SU-DHL-6 (cell line): Measurements from ENCODE around the gene HLA-DMB.

Source experiments
- H2AFZ ChIP-seq: fragments of 200-600 bp; sonication (generic); 2 replicates; pipeline ENCODE4 v1.6.1; 2014; ENCODE audit warnings: low read depth, mild to moderate bottlenecking, moderate library complexity, mixed read lengths, antibody characterized with exemption, low read length; ENCODE audit not compliant: severe bottlenecking
- H3F3A ChIP-seq: fragments of 200-600 bp; shearing (Covaris generic); 2 replicates; pipeline ENCODE4 v1.6.0; 2016; ENCODE audit warnings: antibody characterized with exemption, mild to moderate bottlenecking; ENCODE audit not compliant: insufficient read depth
- H3K27ac ChIP-seq: fragments of 200-600 bp; sonication (generic); 2 replicates; pipeline ENCODE4 v1.5.1; 2016; ENCODE audit warnings: low read depth, mild to moderate bottlenecking, low read length, moderate library complexity, mixed read lengths
- H3K27me3 ChIP-seq: fragments of 200-600 bp; sonication (generic), shearing (Covaris generic); 2 replicates; pipeline ENCODE4 v1.6.0; 2014; ENCODE audit warnings: mild to moderate bottlenecking, low read length
- H3K36me3 ChIP-seq: fragments of 200-600 bp; sonication (generic); 2 replicates; pipeline ENCODE4 v1.6.1; 2014; ENCODE audit warnings: mild to moderate bottlenecking, low read length, mixed read lengths
- H3K4me2 ChIP-seq: fragments of 300-600, 200-600 bp; shearing (Covaris generic), sonication (generic); 2 replicates; pipeline ENCODE4 v1.6.0; 2014; ENCODE audit warnings: low read length, low read depth, mild to moderate bottlenecking; ENCODE audit not compliant: poor library complexity, severe bottlenecking
- H3K4me3 ChIP-seq: fragments of 200-600 bp; sonication (generic); 2 replicates; pipeline ENCODE4 v1.5.1; 2014; ENCODE audit warnings: antibody characterized with exemption, low read length, mild to moderate bottlenecking, mixed read lengths; ENCODE audit not compliant: insufficient read depth, poor library complexity, severe bottlenecking
- H3K79me2 ChIP-seq: fragments of 200-600 bp; sonication (generic); 2 replicates; pipeline ENCODE4 v1.6.1; 2014; ENCODE audit warnings: mild to moderate bottlenecking, low read length, moderate library complexity; ENCODE audit not compliant: insufficient read depth
- H3K9ac ChIP-seq: fragments of 200-600 bp; sonication (generic); 2 replicates; pipeline ENCODE4 v1.7.0; 2014; ENCODE audit warnings: mild to moderate bottlenecking, low read length
- H3K9me2 ChIP-seq: fragments of 200-600 bp; sonication (generic); replicated peaks from 2 replicates; pipeline ENCODE4 v1.6.1; 2014; ENCODE audit warnings: low read length; ENCODE audit not compliant: insufficient read depth
- H3K9me3 ChIP-seq: fragments of 200-600 bp; sonication (generic); 2 replicates; pipeline ENCODE4 v1.6.1; 2014; ENCODE audit warnings: low read length, mixed read lengths; ENCODE audit not compliant: insufficient read depth
- H4K20me1 ChIP-seq: fragments of 200-600 bp; sonication (generic); 2 replicates; pipeline ENCODE4 v1.6.1; 2014; ENCODE audit warnings: low read depth, mild to moderate bottlenecking, antibody characterized with exemption, low read length, moderate library complexity, mixed read lengths
- EZH2phosphoT487 ChIP-seq: fragments of 200-600 bp; sonication (generic), shearing (Covaris generic); conservative IDR thresholded peaks from 2 replicates; pipeline ENCODE4 v1.6.1; 2018; ENCODE audit warnings: mild to moderate bottlenecking, antibody characterized with exemption, low read length, moderate library complexity, mixed read lengths
- TF ChIP-seq, protein P1 (sequence below): fragments of 200-600 bp; sonication (generic); IDR thresholded peaks from one replicate; pipeline ENCODE4 v1.5.1; 2017; ENCODE audit warnings: antibody characterized with exemption, mild to moderate bottlenecking, low read length, moderate library complexity; ENCODE audit not compliant: insufficient read depth, poor library complexity, severe bottlenecking

Gene HLA-DMB

DNA sequence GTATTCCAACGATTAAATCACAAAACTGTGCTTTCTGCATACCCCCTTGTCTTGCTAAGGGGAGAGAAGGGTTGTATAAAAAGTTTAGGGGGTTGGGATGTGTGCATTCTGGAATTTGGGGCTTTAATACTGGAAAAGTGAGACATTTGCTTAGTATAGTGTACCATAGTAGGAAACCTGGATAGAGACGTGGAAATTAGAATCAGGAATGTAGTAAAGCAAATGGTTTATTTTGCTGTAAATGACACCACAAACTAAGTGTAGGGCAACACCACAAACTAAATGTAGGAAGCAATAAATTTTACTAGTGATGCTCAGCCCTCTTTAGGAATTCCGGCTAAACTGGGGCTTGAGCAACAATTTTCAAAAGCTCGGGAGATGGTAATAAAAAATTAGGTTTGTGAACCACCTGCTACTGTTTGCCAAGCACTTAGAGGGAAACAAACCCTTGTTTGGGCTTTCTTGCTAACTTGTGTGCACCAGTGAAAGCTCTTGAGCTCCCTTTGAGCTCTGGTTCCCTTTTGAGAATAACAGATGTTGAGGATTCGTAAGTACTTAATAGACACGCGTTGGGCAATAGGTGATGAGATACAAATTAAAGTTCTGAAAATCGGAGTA is 41.4 kb upstream of the HLA-DMB start:
- Histone ChIP-seq H3F3A (peaks cover 81% of the 10 kb centered on the region), H3K9ac (no peak overlapping the region), H3K4me2 (no peak overlapping the region), H3K9me2 (no peaks in the 10 kb centered on the region), H4K20me1 (peaks cover 30% of the 10 kb centered on the region), H3K27me3 (no peaks in the 10 kb centered on the region), H3K4me3 (no peak overlapping the region), H3K27ac (peak overlapping the region; percentile 63), H2AFZ (no peak overlapping the region), H3K79me2 (peaks cover 6% of the 10 kb centered on the region), H3K36me3 (peaks cover 43% of the 10 kb centered on the region), H3K9me3 (no peaks in the 10 kb centered on the region)
- TF ChIP-seq, protein P1, sequence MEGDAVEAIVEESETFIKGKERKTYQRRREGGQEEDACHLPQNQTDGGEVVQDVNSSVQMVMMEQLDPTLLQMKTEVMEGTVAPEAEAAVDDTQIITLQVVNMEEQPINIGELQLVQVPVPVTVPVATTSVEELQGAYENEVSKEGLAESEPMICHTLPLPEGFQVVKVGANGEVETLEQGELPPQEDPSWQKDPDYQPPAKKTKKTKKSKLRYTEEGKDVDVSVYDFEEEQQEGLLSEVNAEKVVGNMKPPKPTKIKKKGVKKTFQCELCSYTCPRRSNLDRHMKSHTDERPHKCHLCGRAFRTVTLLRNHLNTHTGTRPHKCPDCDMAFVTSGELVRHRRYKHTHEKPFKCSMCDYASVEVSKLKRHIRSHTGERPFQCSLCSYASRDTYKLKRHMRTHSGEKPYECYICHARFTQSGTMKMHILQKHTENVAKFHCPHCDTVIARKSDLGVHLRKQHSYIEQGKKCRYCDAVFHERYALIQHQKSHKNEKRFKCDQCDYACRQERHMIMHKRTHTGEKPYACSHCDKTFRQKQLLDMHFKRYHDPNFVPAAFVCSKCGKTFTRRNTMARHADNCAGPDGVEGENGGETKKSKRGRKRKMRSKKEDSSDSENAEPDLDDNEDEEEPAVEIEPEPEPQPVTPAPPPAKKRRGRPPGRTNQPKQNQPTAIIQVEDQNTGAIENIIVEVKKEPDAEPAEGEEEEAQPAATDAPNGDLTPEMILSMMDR: no peak
- no peak for TF ChIP-seq EZH2phosphoT487

DNA sequence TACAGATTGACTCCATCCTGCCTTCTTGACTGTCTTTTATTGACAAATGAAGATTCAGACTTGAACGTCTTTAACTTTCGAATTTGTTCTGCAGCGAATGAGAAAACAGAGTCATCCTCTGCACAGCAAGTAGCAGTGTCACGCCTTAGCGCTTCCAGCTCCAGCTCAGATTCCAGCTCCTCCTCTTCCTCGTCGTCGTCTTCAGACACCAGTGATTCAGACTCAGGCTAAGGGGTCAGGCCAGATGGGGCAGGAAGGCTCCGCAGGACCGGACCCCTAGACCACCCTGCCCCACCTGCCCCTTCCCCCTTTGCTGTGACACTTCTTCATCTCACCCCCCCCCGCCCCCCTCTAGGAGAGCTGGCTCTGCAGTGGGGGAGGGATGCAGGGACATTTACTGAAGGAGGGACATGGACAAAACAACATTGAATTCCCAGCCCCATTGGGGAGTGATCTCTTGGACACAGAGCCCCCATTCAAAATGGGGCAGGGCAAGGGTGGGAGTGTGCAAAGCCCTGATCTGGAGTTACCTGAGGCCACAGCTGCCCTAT is 39.7 kb upstream of the HLA-DMB start:
- Histone ChIP-seq H2AFZ (no peak overlapping the region), H3K4me2 (no peak overlapping the region), H3K36me3 (peaks cover 59% of the 10 kb centered on the region), H4K20me1 (peaks cover 46% of the 10 kb centered on the region), H3F3A (peaks cover 97% of the 10 kb centered on the region), H3K9me3 (no peaks in the 10 kb centered on the region), H3K27me3 (no peaks in the 10 kb centered on the region), H3K9me2 (no peaks in the 10 kb centered on the region), H3K4me3 (no peak overlapping the region), H3K79me2 (peaks cover 22% of the 10 kb centered on the region), H3K27ac (no peak overlapping the region), H3K9ac (no peak overlapping the region)
- TF ChIP-seq EZH2phosphoT487: no peak
- TF ChIP-seq, protein P1: no peak

DNA sequence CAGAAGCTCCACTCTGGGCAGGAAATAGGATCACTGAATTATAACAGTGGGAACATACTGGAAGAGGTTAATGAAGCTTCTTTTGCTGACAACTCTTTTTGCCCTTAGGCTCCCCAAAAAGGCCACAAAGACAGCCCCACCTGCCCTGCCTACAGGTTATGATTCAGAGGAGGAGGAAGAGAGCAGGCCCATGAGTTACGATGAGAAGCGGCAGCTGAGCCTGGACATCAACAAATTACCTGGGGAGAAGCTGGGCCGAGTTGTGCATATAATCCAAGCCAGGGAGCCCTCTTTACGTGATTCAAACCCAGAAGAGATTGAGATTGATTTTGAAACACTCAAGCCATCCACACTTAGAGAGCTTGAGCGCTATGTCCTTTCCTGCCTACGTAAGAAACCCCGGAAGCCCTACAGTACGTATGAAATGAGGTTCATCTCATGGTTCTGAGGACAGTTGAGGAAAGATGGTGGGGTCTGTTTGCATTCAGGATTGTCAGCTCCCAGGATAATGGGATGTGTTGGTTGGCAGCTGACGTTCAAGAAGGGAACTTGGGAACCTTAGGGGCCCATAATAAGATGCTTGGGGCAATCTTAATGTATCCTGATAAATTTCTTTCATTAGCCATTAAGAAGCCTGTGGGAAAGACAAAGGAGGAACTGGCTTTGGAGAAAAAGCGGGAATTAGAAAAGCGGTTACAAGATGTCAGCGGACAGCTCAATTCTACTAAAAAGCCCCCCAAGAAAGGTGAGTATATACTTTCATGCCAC is 39.1 kb upstream of the HLA-DMB start:
- Histone ChIP-seq H3K9ac (no peak overlapping the region), H3K27ac (no peak overlapping the region), H2AFZ (no peak overlapping the region), H3K27me3 (no peaks in the 10 kb centered on the region), H3K4me3 (no peak overlapping the region), H4K20me1 (peaks cover 53% of the 10 kb centered on the region), H3K36me3 (peaks cover 66% of the 10 kb centered on the region), H3K9me3 (no peaks in the 10 kb centered on the region), H3K79me2 (peaks cover 29% of the 10 kb centered on the region), H3F3A (peaks cover 99% of the 10 kb centered on the region), H3K4me2 (no peak overlapping the region), H3K9me2 (no peaks in the 10 kb centered on the region)
- TF ChIP-seq, protein P1: no peak
- no peak for TF ChIP-seq EZH2phosphoT487
